Islet of Langerhans (tissue), 1 donor: ENCODE measurements around the gene RAB11FIP5.
"Not testable (repeated sequence)": the region's sequence is repeated elsewhere in the genome, so short reads cannot be mapped to it uniquely, and the experiment has no call there.

Source experiments
- FAIRE-seq: peaks from one replicate; lab custom pipeline; 2011; peaks lifted over from hg19 to GRCh38; lab: Jason Lieb, UNC

The RAB11FIP5 gene, protein sequence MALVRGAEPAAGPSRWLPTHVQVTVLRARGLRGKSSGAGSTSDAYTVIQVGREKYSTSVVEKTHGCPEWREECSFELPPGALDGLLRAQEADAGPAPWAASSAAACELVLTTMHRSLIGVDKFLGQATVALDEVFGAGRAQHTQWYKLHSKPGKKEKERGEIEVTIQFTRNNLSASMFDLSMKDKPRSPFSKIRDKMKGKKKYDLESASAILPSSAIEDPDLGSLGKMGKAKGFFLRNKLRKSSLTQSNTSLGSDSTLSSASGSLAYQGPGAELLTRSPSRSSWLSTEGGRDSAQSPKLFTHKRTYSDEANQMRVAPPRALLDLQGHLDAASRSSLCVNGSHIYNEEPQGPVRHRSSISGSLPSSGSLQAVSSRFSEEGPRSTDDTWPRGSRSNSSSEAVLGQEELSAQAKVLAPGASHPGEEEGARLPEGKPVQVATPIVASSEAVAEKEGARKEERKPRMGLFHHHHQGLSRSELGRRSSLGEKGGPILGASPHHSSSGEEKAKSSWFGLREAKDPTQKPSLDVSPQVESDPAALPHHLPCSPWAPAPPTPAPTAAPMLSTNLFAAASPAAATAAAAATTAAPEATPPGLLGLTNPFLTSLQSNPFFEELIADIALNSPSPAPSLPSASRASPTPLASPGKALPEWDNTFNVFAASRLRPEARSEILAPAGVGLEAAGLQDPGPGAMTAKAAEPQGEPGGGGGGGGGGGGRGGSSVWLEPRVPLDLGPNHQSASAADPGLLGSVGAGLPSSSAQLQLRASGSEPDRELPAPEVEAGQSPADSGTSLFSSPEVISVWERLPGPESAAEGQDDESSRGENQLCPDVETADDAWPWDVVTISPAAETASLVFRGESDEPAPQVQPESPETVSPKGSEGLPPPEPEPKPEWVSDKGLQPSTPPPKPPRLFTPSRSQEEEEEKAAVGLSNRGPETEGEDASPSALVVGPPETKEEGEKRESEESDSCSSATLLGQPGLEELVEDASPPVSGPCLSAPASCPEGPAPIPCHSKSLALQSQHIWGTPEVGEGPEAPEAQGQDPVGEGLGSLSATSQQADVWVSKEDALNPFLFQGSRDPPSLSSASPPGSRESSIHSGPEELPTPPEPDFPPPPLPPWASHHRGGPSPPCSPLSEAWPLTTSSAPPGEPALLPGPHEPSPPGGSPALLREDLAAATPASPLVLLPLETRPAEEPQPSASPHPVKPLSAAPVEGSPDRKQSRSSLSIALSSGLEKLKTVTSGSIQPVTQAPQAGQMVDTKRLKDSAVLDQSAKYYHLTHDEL (N-terminal part only)

DNA sequence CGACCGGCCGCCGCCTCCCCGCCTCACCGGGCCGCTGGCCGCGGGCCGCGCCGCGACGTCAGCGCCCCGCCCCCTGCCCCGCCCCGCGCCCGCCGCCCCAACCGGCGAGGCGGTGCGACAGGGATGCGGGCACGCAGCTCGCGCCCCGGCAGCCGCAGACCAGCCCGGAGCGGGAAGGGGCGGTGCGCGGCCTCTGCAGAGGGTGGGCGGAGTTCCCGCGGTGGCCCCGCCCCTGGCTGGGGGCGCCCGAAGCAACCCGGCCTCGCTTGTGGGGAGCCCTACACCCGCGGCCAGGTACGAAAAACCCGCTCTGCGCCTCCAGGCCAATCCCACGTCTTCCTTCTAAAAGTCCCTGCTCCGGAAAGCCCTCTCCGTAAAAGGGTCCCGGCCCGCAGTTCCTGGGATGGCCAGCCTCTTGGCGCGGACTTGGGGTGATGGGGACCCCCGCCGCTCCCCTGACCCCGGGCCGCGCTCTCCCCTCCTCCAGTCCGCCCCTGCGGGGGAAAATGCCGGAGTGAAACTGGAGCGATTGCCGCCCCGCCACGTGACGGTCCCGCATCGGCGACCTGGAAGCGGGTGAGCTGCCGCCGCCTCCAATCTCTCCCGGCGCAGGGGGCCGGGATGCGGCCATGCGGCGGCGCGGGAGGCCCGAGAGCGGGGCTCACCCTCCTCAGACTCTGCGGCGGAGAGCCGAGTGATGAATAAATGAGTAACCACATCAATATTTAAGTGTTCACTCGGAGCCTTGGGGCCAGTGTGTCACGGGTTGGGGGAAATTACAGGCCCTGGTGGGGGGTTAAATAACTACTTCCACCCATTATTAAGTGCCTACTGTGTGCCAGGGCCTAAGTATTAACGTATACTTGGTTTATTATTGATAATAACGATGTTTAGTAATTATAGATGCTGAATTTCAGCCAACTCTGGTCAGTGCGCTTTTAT lies at the start of gene RAB11FIP5:
Gene RAB11FIP5 (minus strand): TSS at position 36 of the 942 bp plus-strand sequence. CDS start 171 bp downstream, outside the sequence.
- FAIRE-seq = no peak

DNA sequence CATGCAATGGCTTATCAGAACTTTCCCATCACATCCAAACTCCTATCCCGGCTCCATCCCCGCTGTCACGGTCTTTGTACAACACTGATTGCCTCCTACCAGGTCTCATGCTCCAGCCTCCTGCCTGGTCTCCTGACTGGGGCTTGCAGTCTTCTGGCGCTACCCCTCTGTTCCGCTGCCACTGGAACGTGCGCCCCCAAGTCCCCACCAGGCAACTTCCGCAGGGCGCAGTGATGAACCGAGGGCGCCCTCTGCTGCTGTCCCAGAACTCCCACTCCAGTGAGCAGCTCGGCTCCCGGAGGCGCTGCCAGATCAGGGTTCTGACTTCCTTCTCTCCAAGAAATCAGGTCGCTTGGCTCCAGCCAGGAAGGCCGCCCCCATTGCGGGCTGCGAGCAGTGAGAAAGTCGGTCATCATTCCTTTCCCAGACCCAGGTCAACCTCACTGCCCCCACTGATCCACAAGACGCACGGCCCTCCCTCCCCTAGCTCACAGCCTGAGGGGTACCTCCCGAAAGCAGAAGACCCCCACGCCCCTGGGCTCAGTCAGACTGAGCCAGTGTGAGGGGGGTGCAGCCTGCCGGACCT lies 43.9 kb upstream of the RAB11FIP5 start:
- no peak for FAIRE-seq

DNA sequence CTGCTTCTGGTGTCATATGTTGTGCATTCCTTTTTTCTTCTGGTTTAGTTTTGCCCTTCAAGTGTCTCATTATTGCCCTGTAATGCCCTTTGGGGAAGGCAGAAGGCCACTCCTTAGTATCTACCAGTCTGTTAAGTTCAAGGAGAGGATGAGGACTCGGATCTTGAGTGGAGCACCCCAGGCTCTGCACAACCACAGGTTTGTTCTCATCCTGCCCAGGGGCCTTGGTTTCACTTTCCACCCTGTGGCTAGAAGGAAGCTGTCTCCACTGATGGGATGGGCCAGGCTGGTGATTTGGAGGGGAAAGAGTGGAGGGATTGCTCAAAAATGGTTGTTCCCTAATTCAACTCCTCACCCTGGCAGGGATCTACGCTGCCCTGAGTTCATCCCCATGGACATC lies 30.2 kb upstream of the RAB11FIP5 start:
- FAIRE-seq = no peak

DNA sequence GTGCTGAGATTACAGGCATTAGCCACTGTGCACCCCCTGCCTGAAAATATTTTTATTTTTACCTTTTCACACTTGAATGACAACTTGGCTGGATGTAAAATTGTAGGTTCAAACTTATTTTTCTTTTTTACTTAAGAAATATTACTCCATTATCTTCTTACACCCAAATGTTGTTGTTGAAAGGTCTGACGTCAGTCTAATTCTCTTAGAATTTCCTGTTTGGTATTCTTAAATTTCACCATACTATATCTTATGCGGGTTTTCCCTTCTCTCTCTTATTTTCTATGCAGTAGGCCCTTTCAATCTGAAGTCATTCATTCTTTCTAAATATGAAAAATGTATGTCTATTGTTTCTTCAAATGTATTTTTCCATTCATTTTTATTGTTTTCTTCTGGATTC lies 29.1 kb upstream of the RAB11FIP5 start:
- no peak for FAIRE-seq

DNA sequence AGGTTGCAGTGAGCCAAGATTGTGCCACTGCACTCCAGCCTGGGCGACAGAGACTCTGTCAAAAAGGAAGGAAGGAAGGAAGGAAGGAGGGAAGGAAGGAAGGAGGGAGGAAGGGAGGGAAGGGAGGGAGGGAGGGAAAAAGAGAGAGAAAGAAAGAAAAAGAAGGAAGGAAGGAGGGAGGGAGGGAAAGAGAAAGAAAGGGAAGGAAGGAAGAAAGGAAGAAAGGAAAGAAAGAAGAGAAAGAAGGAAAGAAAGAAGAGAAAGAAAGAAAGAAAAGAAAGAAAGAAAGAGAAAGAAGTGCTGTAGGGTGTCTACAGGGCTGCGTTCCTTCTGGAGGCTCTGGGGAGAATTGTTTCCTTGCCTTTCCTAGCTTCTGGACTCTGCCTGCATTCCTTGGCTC lies 22.5 kb upstream of the RAB11FIP5 start:
- FAIRE-seq = no peak

DNA sequence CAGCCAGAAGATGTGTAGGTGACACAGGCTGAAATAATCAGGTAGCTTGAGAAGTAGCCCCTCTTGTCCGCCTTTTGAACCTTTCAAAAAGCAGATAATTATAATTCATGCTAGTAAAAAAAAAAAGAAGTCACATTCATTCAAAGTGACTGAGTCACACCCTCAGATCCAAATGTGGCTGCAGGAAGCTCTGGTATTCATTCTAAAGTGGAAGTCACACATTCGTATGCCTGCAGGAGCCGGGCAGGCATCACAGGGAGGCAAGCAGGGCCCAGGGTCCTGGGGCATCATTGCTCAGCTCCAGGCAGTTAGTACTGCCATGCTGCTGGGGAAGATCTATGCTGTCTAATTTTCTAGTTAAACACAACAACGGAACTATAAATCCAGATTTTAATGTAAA lies 21.7 kb upstream of the RAB11FIP5 start:
- no peak for FAIRE-seq

DNA sequence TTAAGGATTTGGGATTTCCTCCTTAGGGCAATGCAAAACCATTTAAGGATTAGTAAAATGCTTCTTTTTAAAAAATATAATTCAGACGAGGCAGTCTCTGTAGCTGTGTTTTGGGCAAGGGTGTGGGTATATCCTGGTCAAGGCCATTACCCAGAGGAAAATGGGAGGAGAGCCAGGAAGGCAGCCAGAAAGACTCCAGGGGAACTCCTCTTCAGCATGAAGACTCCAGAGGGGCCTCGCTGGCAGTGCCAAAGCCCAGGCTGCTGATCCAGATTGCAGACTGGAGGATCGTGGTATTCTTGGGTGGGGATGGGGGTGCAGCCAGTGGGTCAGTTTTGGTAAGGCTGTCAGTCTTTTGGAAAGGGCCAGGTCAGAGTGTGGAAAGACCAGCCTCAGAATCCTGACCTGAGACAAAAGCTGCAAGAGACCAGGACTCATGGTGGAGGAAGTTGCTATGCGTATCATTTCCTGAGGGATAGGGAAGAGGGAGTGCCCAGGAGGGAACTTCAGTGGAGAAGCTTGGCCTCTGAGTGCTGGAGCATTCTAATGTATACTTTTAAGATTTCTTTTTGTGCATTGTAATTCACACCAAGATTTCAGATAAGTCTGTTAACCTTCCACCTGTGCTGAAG lies 20.9 kb upstream of the RAB11FIP5 start:
- FAIRE-seq = no peak

DNA sequence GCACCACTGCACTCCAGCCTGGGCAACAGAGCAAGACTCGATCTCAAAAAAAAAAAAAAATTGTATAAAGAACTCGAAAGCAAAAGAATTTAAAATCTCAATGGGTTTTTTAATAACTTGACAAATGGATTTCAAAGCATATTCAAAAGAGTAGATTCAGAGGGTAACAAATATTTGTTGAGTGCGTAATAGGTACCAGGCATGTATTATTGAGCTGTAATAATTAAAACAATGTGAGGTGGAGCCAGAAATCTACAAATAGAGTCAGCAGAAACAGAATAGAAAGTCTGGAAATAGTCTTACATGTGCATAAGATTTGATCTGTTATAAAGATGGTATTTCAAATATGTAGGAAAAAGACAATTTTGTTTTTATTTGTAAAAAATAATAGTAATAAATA lies 19.1 kb upstream of the RAB11FIP5 start:
- no peak for FAIRE-seq

DNA sequence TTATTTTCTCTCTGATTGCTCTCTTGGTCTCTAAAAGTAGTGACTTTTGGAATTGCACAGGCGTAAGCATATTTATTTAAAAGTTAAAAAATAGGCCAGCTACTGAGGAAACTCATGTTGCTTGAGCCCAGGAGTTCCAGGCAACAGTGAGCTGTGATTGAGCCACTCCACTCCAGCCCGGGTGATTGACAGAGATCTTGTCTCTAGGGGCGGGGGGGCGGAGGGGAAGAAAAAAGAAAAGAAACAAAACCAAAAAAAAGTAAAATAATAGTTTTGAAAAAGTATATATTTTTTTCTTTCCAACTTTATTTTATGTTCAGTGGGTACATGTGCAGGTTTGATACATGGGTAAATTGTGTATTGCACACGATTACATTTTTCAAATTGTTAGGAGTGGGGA lies 18.0 kb upstream of the RAB11FIP5 start:
- FAIRE-seq = no peak

DNA sequence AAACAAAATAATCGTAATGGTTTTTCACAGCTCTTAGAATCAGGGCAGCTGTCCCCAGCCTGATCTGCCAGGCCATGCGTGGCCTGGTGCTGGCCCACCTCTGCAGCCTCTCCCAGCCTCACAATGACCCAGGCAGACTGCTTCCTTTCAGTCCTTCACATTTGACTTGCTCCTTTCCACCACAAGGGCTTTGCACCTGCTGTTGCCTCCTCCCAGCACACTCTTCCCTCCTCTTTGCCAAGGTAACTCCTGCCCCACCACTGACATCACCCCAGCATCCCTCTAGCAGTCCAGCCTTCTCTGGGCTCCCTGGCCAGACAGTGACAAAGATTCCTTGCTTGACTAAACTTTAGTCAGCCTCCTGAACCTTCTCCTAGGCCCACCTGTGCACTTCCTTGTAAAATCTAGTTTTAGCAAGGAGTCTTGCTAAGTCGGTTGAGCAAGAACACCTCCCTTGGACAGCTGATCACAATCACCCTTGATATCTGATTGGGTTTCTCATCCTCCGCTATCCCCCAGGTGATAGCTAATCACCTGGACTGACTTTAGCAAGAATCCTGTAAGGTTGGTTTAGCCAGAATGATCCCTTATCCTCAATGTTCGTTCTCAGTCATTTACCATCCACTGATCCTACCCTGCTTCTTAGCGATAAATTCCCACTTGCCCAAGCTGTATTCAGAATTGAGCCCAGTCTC lies 16.2 kb upstream of the RAB11FIP5 start:
- FAIRE-seq = no peak

DNA sequence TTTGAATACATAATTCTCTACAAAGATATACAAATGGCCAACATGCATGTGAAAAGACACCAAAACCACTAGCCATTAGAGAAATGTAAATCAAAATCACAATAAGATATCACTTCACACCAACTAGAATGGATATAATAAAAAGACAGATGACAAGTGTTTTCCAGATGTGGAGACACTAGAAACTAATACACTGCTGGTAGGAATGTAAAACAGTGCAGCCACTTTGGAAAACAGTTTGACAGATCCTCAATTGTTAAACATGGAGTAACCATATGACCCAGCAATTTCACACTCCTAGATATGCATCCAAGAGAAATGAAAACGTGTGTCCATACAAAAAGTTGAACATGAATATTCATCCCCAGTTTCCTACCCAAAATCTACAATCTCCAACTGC lies 9.8 kb upstream of the RAB11FIP5 start:
- no peak for FAIRE-seq

DNA sequence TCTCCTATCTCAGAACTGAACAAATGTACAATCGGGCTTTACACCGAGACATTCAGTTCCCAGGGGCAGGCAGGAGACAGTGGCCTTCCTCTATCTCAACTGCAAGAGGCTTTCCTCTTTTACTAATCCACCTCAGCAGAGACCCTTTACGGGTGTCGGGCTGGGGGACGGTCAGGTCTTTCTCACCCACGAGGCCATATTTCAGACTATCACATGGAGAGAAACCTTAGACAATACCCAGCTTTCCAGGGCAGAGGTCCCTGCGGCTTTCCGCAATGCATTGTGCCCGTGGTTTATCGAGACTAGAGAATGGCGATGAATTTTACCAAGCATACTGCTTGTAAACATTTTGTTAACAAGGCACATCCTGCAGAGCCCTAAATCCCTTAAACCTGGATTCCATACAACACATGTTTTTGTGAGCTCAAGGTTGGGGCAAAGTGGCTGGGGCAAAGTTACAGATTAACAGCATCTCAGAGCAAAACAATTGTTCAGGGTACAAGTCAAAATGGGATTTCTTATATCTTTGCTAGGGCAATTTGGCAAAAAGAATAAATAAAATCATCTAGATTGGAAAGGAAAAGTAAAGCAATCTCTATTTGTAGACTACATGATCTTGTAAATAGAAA lies 7.0 kb upstream of the RAB11FIP5 start:
- not testable (repeated sequence) for FAIRE-seq

DNA sequence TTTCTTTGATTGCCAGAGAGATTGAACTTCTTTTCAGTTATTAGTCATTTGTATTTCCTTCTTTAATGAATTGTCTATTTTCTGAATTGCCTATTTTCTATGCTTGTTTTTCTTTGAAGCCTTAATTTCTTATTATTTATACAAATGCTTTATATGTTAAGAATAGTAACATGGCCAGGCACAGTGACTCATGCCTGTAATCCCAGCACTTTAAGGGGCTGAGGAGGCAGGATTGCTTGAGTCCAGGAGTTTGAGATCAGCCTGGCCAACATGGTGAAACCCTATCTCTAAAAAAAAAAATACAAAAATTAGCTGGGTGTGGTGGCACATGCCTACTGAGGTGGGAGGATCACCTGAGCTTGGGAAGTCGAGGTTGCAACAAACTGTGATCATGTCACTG lies 4.7 kb upstream of the RAB11FIP5 start:
- no peak for FAIRE-seq

DNA sequence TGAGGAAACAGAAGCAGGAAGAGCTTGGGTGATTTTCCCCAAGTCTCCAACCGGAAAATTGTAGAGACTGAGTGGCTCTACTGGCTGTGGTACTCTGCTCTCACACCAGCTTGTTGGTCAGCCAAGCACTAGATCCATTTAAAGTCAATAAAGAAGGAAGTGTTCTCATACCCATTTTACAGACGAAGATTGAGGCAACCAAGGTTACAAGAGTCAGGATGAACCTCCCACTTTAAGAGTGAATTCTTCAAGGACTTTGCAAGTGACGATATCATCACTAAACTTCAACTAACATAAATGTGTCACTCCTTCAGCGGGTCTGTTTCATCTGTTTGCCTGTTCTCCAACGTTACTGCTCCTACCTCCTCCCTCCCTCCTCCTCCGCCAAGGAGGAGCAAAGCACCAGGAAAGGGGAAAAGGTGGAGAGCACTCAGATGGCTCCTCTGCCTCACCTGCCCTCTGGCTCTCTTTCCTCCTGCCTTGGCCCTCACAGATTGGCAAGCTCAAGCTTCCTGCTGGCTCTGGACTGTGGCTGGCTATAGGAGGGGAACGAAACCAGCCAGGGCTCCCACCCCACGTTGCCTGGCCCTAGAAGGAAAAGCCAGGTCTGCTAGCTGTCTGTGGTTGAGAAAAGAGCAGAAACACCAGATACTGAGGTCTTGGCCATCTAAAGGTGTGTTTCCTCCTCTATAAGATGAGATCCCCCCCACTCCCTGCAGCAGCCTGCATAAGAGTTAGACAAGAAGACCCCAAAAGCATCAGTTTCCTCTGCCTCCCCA lies 3.6 kb upstream of the RAB11FIP5 start:
- no peak for FAIRE-seq

DNA sequence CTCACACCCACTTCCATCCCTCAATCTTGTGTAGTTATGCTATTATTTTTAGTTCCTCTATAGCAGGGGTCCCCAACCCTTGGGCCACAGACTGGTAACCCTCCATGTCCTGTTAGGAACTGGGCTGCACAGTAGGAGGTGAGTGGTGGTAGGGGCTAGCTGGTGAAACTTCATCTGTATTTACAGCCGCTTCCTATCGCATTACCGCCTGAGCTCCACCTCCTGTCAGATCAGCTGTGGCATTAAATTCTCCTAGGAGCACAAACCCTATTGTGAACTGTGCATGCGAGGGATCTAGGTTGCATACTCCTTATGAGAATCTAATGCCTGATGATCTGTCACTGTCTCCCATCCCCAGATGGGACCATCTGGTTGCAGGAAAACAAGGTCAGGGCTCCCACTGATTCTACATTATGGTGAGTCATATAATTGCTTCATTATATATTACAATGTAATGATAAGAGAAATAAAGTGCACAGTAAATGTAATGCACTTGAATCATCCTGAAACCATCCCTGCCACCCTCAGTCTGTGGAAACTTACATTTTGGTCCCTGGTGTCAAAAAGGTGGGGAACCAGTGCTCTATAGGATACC lies 1.6 kb upstream of the RAB11FIP5 start:
- FAIRE-seq = no peak

DNA sequence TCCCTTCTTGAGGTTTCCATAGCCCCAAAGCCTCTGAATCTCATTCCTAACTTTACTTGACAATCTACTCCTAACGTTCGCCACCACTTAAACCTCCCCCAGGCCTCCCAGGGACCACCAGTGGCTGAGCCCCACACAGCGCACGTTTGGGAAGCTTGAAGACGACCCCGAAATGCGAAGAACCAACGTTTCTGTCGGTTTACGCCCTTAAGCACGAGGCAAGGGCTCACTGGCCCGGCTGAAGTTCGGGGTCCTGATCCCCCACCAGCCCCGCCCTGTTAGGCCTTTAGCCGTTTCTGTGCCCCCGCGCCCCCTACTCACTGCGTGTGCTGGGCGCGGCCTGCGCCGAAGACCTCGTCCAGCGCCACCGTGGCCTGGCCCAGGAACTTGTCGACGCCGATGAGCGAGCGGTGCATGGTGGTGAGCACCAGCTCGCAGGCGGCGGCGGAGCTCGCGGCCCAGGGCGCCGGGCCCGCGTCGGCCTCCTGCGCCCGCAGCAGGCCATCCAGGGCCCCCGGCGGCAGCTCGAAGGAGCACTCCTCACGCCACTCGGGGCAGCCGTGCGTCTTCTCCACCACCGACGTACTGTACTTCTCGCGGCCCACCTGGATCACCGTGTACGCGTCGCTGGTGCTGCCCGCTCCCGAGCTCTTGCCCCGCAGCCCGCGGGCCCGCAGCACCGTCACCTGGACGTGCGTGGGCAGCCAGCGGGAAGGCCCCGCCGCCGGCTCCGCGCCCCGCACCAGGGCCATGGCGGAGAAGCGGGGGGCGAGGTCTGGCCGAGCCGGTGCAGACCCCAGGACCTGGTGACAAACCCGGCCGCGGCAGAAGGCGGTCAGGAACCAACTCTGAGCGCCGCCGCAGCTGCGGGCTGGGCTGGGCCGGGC lies 479 bp downstream of the RAB11FIP5 start:
- FAIRE-seq = no peak
